ENCODE measurements around the gene KRT9. TPM values are rescaled to one million over a fixed set of nuclear protein-coding genes. Genes with fewer than 3 reads are reported as not detected.

The KRT9 gene
- polyA plus RNA-seq, 4 donors: not detected

- no peak for DNase-seq (ENCODE audit: low read depth in 4 of 4, low spot score in 3 of 4)
These were observed 55.6 kb downstream of the KRT9 start for GRCh38 chr17:41516147-41516829.

Other genes starting within 250 kb of the KRT9 start
- not detected for gene KRT33A, start 221.2 kb downstream of the KRT9 start, polyA plus RNA-seq (ENCODE audit: insufficient read length in 4 of 4)
- gene KRT33B, start 202.2 kb downstream of the KRT9 start, polyA plus RNA-seq (ENCODE audit: insufficient read length in 4 of 4): under 1 TPM in 1 of 4 donors, not detected in 3; 0.03 TPM
- not detected for gene KRT34, start 189.8 kb downstream of the KRT9 start, polyA plus RNA-seq (ENCODE audit: insufficient read length in 4 of 4)
- gene KRT31, start 174.5 kb downstream of the KRT9 start, polyA plus RNA-seq (ENCODE audit: insufficient read length in 4 of 4): not detected
- not detected for gene KRT37, start 147.5 kb downstream of the KRT9 start, polyA plus RNA-seq (ENCODE audit: insufficient read length in 4 of 4)
- gene KRT38, start 131.1 kb downstream of the KRT9 start, polyA plus RNA-seq (ENCODE audit: insufficient read length in 4 of 4): not detected
- not detected for gene KRT32, start 104.7 kb downstream of the KRT9 start, polyA plus RNA-seq (ENCODE audit: insufficient read length in 4 of 4)
- gene KRT35, start 90.9 kb downstream of the KRT9 start, polyA plus RNA-seq (ENCODE audit: insufficient read length in 4 of 4): under 1 TPM in 1 of 4 donors, not detected in 3; 0.06 TPM
- not detected for gene KRT36, start 82.1 kb downstream of the KRT9 start, polyA plus RNA-seq (ENCODE audit: insufficient read length in 4 of 4)
- 1 to 10 TPM in 2 of 4 donors, under 1 TPM in 2; 0.21 to 6.2 (median 1.2) TPM for gene KRT13, start 66.4 kb downstream of the KRT9 start, polyA plus RNA-seq (ENCODE audit: insufficient read length in 4 of 4)
- 1 to 10 TPM in 2 of 4 donors, under 1 TPM in 2; 0.68 to 2.9 (median 1.2) TPM for gene KRT15, start 53.2 kb downstream of the KRT9 start, polyA plus RNA-seq (ENCODE audit: insufficient read length in 4 of 4)
- gene KRT19, start 43.8 kb downstream of the KRT9 start, polyA plus RNA-seq (ENCODE audit: insufficient read length in 4 of 4): 100 to 1,000 TPM; 143 to 231 (median 189) TPM
- under 1 TPM; 0.14 to 0.44 (median 0.26) TPM for gene KRT14, start 14.8 kb upstream of the KRT9 start, polyA plus RNA-seq (ENCODE audit: insufficient read length in 4 of 4)
- under 1 TPM in 1 of 4 donors, not detected in 3; 0.09 TPM for gene KRT16, start 40.7 kb upstream of the KRT9 start, polyA plus RNA-seq (ENCODE audit: insufficient read length in 4 of 4)
- 1 to 10 TPM; 1.2 to 4.0 (median 1.9) TPM for gene KRT17, start 52.5 kb upstream of the KRT9 start, polyA plus RNA-seq (ENCODE audit: insufficient read length in 4 of 4)
- gene EIF1, start 116.8 kb upstream of the KRT9 start, polyA plus RNA-seq (ENCODE audit: insufficient read length in 4 of 4): 100 to 1,000 TPM; 762 to 798 (median 768) TPM
- gene GAST, start 140.3 kb upstream of the KRT9 start, polyA plus RNA-seq (ENCODE audit: insufficient read length in 4 of 4): not detected
- gene HAP1, start 162.6 kb upstream of the KRT9 start, polyA plus RNA-seq (ENCODE audit: insufficient read length in 4 of 4): 1 to 10 TPM in 1 of 4 donors, under 1 TPM in 3; 0.86 to 1.1 (median 0.94) TPM
- 100 to 1,000 TPM; 200 to 246 (median 211) TPM for gene JUP, start 214.7 kb upstream of the KRT9 start, polyA plus RNA-seq (ENCODE audit: insufficient read length in 4 of 4)
- gene P3H4, start 239.9 kb upstream of the KRT9 start, polyA plus RNA-seq (ENCODE audit: insufficient read length in 4 of 4): 10 to 100 TPM; 35.0 to 47.0 (median 41.4) TPM
- gene FKBP10, start 240.9 kb upstream of the KRT9 start, polyA plus RNA-seq (ENCODE audit: insufficient read length in 4 of 4): 100 to 1,000 TPM; 142 to 160 (median 146) TPM